Measurements from ENCODE around the gene FAM170B. TPM values are rescaled to one million over a fixed set of nuclear protein-coding genes. Genes with fewer than 3 reads are reported as not detected.

Gene FAM170B
- total RNA-seq, 1 donor from 2014 or later = not detected

GRCh38 chr10:49134327-49134726, 506 bp upstream of the FAM170B start:
- ATAC-seq (no peak), DNase-seq (no peak)
- no peak for TF ChIP-seq CTCF (IDR thresholded peaks at IDR 0.05)
- H3K4me1 ChIP-seq = peaks cover 13% of the 10 kb centered on the region
- no peak overlapping the region for H3K4me3 ChIP-seq
- intact Hi-C loops (cut with DNase I) = no loop called here
- H3K9me3 ChIP-seq = no peaks in the 10 kb centered on the region
- no peaks in the 10 kb centered on the region for H3K27me3 ChIP-seq
- no peak overlapping the region for H3K27ac ChIP-seq
- H3K36me3 ChIP-seq = no peaks in the 10 kb centered on the region

GRCh38 chr10:49132362-49132737, 1.5 kb downstream of the FAM170B start:
- intact Hi-C loops (cut with DNase I) = no loop called here
- Histone ChIP-seq H3K4me3 (no peak overlapping the region), H3K9me3 (no peaks in the 10 kb centered on the region), H3K4me1 (peaks cover 11% of the 10 kb centered on the region), H3K36me3 (no peaks in the 10 kb centered on the region), H3K27me3 (no peaks in the 10 kb centered on the region), H3K27ac (no peak overlapping the region)
- TF ChIP-seq CTCF (IDR thresholded peaks at IDR 0.05) = no peak
- ATAC-seq (no peak), DNase-seq (no peak)

GRCh38 chr10:49131507-49132361, 2.1 kb downstream of the FAM170B start:
- peak; percentile 20 for ATAC-seq
- no peak overlapping the region for H3K4me3 ChIP-seq
- DNase-seq = peak; percentile 60
- TF ChIP-seq CTCF (IDR thresholded peaks at IDR 0.05) = no peak
- H3K27me3 ChIP-seq = no peaks in the 10 kb centered on the region
- no peaks in the 10 kb centered on the region for H3K36me3 ChIP-seq
- no peak overlapping the region for H3K27ac ChIP-seq
- intact Hi-C loops (cut with DNase I) = no loop called here
- H3K9me3 ChIP-seq = no peaks in the 10 kb centered on the region
- peaks cover 11% of the 10 kb centered on the region for H3K4me1 ChIP-seq

- no peak for TF ChIP-seq CTCF (IDR thresholded peaks at IDR 0.05)
- DNase-seq (no peak), ATAC-seq (no peak)
- no peaks in the 10 kb centered on the region for H3K9me3 ChIP-seq
- H3K27ac ChIP-seq = no peak overlapping the region
- H3K4me3 ChIP-seq = no peak overlapping the region
- H3K36me3 ChIP-seq = no peaks in the 10 kb centered on the region
- intact Hi-C loops (cut with DNase I) = no loop called here
- peaks cover 4% of the 10 kb centered on the region for H3K4me1 ChIP-seq
- no peaks in the 10 kb centered on the region for H3K27me3 ChIP-seq
These were observed 4.4 kb downstream of the FAM170B start for GRCh38 chr10:49129376-49129775.

GRCh38 chr10:49128854-49129253, 5.0 kb downstream of the FAM170B start:
- no peak for TF ChIP-seq CTCF (IDR thresholded peaks at IDR 0.05)
- intact Hi-C loops (cut with DNase I) = no loop called here
- no peak for DNase-seq
- H3K27ac ChIP-seq = no peak overlapping the region
- peaks cover 4% of the 10 kb centered on the region for H3K4me1 ChIP-seq
- ATAC-seq = no peak
- H3K9me3 ChIP-seq = no peaks in the 10 kb centered on the region
- no peaks in the 10 kb centered on the region for H3K36me3 ChIP-seq
- H3K4me3 ChIP-seq = no peak overlapping the region
- no peaks in the 10 kb centered on the region for H3K27me3 ChIP-seq
